Esophagus (tissue), 2 donors: ENCODE data around the gene OSBPL6. TPM values are rescaled to one million over a fixed set of nuclear protein-coding genes. Genes with fewer than 3 reads are reported as not detected.

ENCODE experiments used
- H3K27ac ChIP-seq, 2 donors: one replicate each; pipeline ENCODE4 v1.5.1; 2013; ENCODE audit warnings: low read depth in 2 of 2, mild to moderate bottlenecking in 2 of 2, inconsistent platforms in 1 of 2, low read length in 1 of 2, moderate library complexity in 1 of 2
- H3K27me3 ChIP-seq, 2 donors: one replicate each; pipeline ENCODE4 v1.6.1; 2013; ENCODE audit warnings: low read length in 2 of 2, control low read depth in 1 of 2, mild to moderate bottlenecking in 1 of 2; ENCODE audit not compliant: insufficient read depth in 2 of 2, control insufficient read depth in 1 of 2
- H3K36me3 ChIP-seq, 2 donors: one replicate each; pipeline ENCODE4 v1.6.1; 2013; ENCODE audit warnings: low read length in 1 of 2; ENCODE audit not compliant: control insufficient read depth in 2 of 2, insufficient read depth in 2 of 2
- H3K4me1 ChIP-seq, 2 donors: one replicate each; pipeline ENCODE4 v1.6.1; 2013; ENCODE audit warnings: low read length in 1 of 2; ENCODE audit not compliant: control insufficient read depth in 2 of 2, insufficient read depth in 2 of 2
- H3K4me3 ChIP-seq, 2 donors: one replicate each; pipeline ENCODE4 v1.5.1; 2013; ENCODE audit warnings: low read length in 2 of 2, mild to moderate bottlenecking in 2 of 2, low read depth in 1 of 2, moderate library complexity in 1 of 2
- H3K9me3 ChIP-seq, 2 donors: one replicate each; pipeline ENCODE4 v1.6.1; 2013; ENCODE audit warnings: mild to moderate bottlenecking in 2 of 2, low read depth in 1 of 2, low read length in 1 of 2, moderate library complexity in 1 of 2; ENCODE audit not compliant: control insufficient read depth in 2 of 2, insufficient read depth in 1 of 2
- WGBS, 2 donors: extraction: QIAGEN DNeasy Blood & Tissue Kit; methylation state at CpG; one replicate each; pipeline ENCODE4 v1.1.7; 2013; 5-methylcytosine and 5-hydroxymethylcytosine counted together
- polyA plus RNA-seq, 2 donors: library from polyadenylated mRNA; stranded (reverse); fragments of 200-250 nt; gene quantifications; one replicate each; pipeline ENCODE4 v1.2.3, GENCODE V29; 2013
- donor health status: healthy with polysubstance abuse.
- donor health status: Bipolar disorder and iron deficiency.

Gene OSBPL6
- polyA plus RNA-seq, 2 donors = 0.73 to 1.5 TPM

DNA sequence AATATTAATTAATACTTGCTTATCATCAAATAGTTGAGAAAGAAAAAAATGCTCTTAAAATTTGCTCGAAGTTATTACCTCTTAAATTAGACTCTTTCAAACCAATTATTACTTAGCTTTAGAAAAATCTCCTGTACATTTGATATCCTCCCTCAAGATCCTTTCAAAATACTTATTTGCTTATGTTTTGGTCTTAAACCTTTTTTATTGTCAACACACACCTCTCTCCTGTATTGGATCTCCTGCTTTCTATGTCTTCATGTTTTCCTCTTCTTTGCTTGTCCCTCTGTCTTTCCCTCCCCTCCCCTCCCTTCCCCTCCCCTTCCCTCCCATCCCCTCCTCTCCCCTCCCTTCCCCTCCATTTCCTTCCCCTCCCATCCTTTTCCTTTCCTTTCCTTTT lies 14.0 kb downstream of the OSBPL6 start:
- 89 to 98% methylated on average over 1 of the region's 1 CpG for WGBS, 2 donors

DNA sequence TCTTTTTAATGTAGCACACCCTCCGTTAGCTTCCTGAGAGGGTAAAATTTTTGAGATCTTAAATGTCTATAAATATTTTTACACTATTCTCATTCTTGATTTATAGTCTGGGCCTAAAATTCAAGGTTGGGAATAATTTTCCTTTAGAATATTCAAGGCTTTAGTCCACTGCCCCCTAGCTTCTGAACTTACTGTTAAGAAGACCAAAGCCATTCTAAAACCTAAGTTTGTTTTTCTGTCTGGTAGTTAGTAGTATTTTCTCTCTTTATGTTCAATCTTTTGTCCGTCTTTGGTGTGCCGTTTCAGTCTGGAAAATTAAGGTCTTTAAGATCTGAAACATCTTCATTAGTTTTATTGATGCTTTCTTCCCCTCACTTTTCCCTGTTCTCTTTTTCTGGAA lies 14.5 kb downstream of the OSBPL6 start:
- no peaks in the 10 kb centered on the region for H3K36me3 ChIP-seq
- 92% methylated on average over 3 of the region's 3 CpGs for WGBS, 2 donors
- H3K27me3 ChIP-seq = no peaks in the 10 kb centered on the region
- H3K4me3 ChIP-seq = no peak overlapping the region
- no peak overlapping the region for H3K27ac ChIP-seq
- H3K9me3 ChIP-seq = no peaks in the 10 kb centered on the region
- H3K4me1 ChIP-seq = peaks cover 0 to 3% of the 10 kb centered on the region in 2 donors

More for the DNA sequence above, 14.0 kb downstream of the OSBPL6 start:
- H3K27ac ChIP-seq = no peak overlapping the region
- H3K27me3 ChIP-seq = no peaks in the 10 kb centered on the region
- peaks cover 0 to 3% of the 10 kb centered on the region in 2 donors for H3K4me1 ChIP-seq
- no peak overlapping the region for H3K4me3 ChIP-seq
- H3K9me3 ChIP-seq = no peaks in the 10 kb centered on the region
- H3K36me3 ChIP-seq = no peaks in the 10 kb centered on the region

DNA sequence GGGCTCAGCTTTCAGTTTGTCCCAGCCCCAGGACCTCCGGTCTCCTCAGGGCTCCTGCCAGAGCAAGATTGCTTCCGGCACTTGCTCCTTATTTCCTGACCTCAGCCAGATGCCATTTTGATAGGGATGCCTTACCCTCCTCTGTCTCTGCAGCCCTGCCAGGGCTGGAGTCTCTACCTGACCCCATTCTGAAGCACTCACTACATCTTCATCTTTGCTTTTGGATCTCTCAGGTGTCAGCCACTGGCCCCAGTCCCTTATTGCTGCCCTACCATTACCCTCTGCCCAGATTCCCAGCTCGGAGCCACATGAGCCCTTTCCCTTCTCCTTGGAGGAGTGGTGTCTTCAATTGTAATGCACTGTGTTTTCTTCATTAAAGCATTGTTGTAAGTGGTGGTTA lies 17.1 kb downstream of the OSBPL6 start:
- no peak overlapping the region for H3K4me3 ChIP-seq
- H3K36me3 ChIP-seq = no peaks in the 10 kb centered on the region
- 83 to 85% methylated on average over 3 of the region's 3 CpGs for WGBS, 2 donors
- no peaks in the 10 kb centered on the region for H3K9me3 ChIP-seq
- peaks cover 0 to 3% of the 10 kb centered on the region in 2 donors for H3K4me1 ChIP-seq
- no peak overlapping the region for H3K27ac ChIP-seq
- H3K27me3 ChIP-seq = no peaks in the 10 kb centered on the region

DNA sequence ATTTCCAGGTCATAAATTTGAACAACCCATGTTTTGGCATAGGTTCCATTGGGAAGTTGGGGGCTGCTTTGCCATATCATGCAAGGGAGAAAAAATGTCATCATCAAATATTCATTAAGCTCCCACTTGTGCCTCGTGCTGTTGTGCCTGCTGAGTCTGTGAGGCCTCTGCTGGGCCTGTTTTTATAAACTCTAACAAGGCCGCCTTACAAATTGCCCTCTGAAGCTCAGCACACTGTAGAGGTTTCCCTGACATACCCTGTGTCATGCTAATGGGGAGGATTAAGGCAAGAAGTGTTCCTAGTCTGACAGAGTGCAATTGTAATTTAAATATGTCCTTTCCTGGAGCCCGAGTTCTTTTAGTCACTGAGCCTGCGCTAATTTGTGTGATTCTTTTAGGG lies 17.6 kb downstream of the OSBPL6 start:
- WGBS, 2 donors = 81 to 87% methylated on average over 4 of the region's 4 CpGs
- no peak overlapping the region for H3K4me3 ChIP-seq
- no peaks in the 10 kb centered on the region for H3K36me3 ChIP-seq
- no peaks in the 10 kb centered on the region for H3K9me3 ChIP-seq
- H3K27me3 ChIP-seq = no peaks in the 10 kb centered on the region
- peaks cover 0 to 3% of the 10 kb centered on the region in 2 donors for H3K4me1 ChIP-seq
- H3K27ac ChIP-seq = no peak overlapping the region

DNA sequence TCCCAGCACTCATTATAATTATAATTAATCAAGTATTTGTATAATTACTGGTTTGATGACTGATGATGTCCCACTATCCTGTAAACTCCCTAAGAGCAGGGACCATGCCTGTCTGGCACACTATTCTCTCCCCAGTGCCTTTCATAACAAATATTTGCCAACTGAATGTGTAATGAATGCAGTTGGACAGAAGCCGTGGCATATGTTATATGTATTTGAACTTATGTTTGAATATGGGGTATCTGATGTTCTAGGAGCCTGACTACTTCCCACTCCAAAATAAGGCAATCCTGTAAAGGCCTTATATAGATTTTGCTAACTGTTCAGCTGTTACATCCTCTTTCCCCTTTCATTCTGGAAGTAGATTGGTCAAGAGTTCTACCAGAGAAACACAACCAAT lies 19.7 kb downstream of the OSBPL6 start:
- 78 to 88% methylated on average over 1 of the region's 1 CpG for WGBS, 2 donors

DNA sequence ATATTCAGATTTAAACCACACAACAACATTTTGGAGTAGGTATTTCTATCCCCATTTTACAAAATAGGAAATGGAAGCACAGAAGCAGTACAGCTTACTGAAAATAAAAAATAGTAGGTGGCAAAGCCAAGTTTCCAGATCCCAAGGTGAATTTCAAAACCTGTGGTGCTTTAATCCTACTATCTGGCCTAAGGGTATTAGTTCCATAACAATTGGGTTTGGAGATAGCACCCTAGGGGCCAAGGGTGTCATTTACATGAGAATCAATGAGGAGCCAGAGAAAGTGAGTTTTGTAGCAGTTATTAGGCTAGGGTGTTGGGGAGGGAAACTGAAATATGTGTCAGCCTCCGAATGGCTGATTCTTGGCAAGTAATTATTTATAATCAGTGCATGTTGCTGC lies 24.9 kb downstream of the OSBPL6 start:
- Histone ChIP-seq H3K9me3 (no peaks in the 10 kb centered on the region), H3K36me3 (no peaks in the 10 kb centered on the region), H3K4me3 (no peak overlapping the region), H3K27me3 (no peaks in the 10 kb centered on the region), H3K27ac (no peak overlapping the region), H3K4me1 (no peaks in the 10 kb centered on the region)
- 78 to 94% methylated on average over 1 of the region's 1 CpG for WGBS, 2 donors

More for the DNA sequence above, 19.7 kb downstream of the OSBPL6 start:
- no peak overlapping the region for H3K4me3 ChIP-seq
- no peaks in the 10 kb centered on the region for H3K9me3 ChIP-seq
- H3K27ac ChIP-seq = no peak overlapping the region
- no peaks in the 10 kb centered on the region for H3K27me3 ChIP-seq
- no peaks in the 10 kb centered on the region for H3K36me3 ChIP-seq
- H3K4me1 ChIP-seq = peaks cover 0 to 3% of the 10 kb centered on the region in 2 donors

DNA sequence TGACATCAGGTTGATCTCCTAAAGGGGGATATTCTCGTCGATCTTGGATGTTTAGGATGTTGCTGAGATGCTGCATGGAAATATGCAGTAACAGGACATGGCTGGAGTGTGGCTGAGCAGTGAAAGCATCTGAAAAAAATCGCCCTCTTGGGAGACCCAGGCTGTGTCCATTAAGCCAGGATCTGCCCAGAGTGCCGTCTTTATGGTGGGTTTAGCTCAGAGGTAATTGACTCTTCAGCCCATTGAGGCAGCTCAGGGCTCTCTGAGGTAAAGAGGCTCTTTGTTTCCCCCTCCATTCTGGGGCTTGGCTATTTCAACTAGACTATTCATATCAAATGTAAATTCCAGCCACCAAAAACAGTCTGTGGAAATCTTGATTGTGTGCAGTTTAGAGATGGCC lies 26.5 kb downstream of the OSBPL6 start:
- Histone ChIP-seq H3K9me3 (no peaks in the 10 kb centered on the region), H3K36me3 (no peaks in the 10 kb centered on the region), H3K4me1 (no peaks in the 10 kb centered on the region), H3K27me3 (no peaks in the 10 kb centered on the region), H3K27ac (no peak overlapping the region), H3K4me3 (no peak overlapping the region)
- WGBS, 2 donors = 84 to 85% methylated on average over 4 of the region's 4 CpGs

DNA sequence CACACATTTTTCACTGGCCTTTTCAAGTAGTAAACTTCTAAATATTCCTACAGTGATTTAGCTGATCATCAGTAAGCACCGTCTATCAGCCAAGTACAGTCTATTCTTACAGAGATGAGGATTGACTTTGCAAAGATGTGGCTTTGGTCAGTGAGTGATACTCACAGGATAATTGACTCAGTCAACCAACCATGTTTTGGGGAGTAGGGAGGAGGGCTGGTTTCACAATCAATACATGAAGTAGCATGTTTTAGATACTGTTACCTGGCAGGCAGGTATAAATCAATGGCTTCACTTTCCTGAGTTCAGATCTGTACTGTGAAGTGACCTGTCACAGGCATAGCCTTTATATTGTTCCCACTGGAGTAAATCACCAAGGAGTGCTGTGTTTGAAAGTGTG lies 27.2 kb downstream of the OSBPL6 start:
- WGBS, 2 donors = 91 to 92% methylated on average over 1 of the region's 1 CpG
- Histone ChIP-seq H3K4me3 (no peak overlapping the region), H3K27ac (no peak overlapping the region)

DNA sequence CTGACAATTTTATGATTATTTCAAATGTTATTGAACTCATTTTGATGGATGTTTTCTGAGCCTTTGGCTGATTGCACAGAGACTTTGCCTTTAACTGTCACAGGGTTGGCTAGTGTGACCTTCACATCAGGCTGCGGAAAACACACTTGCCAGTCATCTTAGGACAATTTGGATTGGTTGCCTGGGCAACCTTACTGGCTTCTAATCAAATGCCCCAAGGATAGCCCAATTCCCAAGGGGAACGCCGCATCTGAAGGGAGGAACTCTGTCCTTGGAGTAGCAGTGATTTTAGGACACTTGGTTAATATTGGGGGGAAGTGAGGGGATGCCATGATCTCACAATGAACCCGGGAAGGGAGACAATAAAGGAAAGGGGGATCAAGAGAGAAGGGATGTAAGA lies 29.5 kb downstream of the OSBPL6 start:
- Histone ChIP-seq H3K36me3 (no peaks in the 10 kb centered on the region), H3K27ac (no peak overlapping the region), H3K4me3 (no peak overlapping the region), H3K9me3 (no peaks in the 10 kb centered on the region), H3K4me1 (no peaks in the 10 kb centered on the region), H3K27me3 (no peaks in the 10 kb centered on the region)
- WGBS, 2 donors = 70 to 85% methylated on average over 4 of the region's 4 CpGs

More for the DNA sequence above, 27.2 kb downstream of the OSBPL6 start:
- no peaks in the 10 kb centered on the region for H3K9me3 ChIP-seq
- no peaks in the 10 kb centered on the region for H3K27me3 ChIP-seq
- no peaks in the 10 kb centered on the region for H3K4me1 ChIP-seq
- H3K36me3 ChIP-seq = no peaks in the 10 kb centered on the region

DNA sequence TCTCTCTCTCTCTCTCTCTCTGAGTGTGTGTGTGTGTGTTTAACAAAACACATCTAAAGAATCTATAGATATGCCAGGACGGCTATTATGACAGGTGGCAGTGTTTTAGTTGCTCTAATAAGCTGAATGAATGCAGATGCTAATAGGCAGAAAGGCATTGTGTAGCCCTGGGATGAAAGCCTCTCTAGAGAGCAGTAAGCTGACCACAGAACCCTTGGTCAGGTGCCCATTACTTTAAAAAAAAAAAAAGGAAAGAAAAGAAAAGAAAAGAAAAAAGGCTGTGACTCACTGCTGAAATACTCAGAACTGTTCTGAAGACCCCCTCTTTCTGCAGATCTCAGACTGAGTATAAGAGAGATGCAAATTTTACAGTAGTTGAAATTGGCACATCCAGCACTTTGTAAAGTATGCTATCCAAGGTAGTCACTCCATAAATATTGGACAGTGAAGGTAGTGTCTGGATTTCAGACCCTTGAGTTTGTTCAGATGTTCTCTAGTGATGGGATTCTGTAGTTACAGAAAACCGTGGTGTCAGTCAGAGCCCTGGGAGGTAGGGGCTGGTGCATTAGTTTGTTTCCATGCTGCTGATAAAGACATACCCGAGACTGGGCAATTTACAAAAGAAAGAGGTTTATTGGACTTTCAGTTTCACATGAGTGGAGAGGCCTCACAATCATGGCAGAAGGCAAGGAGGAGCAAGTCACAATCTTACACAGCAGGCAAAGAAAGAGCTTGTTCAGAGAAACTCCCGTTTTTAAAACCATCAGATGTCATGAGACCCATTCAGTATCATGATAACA lies 30.9 kb downstream of the OSBPL6 start:
- 70 to 75% methylated on average over 4 of the region's 4 CpGs for WGBS, 2 donors
- no peaks in the 10 kb centered on the region for H3K4me1 ChIP-seq
- no peaks in the 10 kb centered on the region for H3K36me3 ChIP-seq
- no peaks in the 10 kb centered on the region for H3K9me3 ChIP-seq
- H3K4me3 ChIP-seq = no peak overlapping the region
- no peaks in the 10 kb centered on the region for H3K27me3 ChIP-seq
- no peak overlapping the region for H3K27ac ChIP-seq
